T-helper 2 cell treated with Interferon-gamma antibody and Interleukin-4, amounts not matched to agents 100 ng/mL and 5 ng/mL, for 36 hours (primary cell): ENCODE results near the gene PCP2. TPM values are rescaled to one million over a fixed set of nuclear protein-coding genes. Genes with fewer than 3 reads are reported as not detected.

Experiments
- intact Hi-C: fragments of 100-400 bp; cut with micrococcal nuclease; formaldehyde crosslinking; loops from one replicate; pipeline ENCODE4 v1.15.1; 2023
- total RNA-seq: library from RNA; stranded (reverse); gene quantifications from 2 replicates; pipeline ENCODE4 v1.2.3, GENCODE V29; 2022

The PCP2 gene
- total RNA-seq, 1 donor from 2014 or later, result 2.0 TPM

- intact Hi-C loops, result no loop called here
Measured at GRCh38 chr19:7619671-7620441, 13.7 kb downstream of the PCP2 start.

DNA sequence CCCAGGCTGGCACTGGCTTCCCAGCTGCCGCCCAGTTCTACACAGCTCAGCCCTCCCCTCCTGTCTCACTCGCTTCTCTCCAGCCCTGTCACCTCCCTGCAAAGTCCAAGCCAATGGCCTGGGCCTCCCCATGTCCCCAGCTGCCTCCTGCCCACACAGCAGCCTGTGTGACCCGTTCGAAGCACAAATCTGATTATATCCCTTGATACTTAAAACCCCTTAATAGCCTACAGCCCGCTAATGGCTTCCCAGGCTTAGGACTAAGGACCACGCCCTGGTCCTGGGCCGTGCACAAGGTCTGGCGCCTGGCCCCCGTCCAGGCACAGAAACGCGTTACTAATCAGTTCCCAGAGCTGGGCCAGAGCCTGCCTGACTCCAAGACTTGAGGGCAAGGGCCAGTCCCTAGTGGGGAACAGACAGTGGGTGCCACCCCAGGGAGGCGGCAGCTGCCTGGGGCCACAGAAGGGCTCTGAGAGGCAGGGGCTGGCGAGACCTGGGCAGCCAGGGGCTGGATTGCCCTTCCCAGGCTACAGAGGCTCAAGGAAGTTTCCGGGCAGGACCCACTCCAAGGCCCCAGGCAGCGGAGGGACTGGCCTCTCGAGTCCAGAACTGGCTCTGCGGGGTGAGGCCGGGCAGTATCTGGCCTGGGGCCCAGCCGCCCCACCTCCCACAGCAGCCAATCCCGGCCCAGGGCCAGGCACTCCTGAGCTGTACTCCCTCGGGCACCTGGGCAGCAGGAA lies 14.6 kb downstream of the PCP2 start:
- intact Hi-C loops, result no loop called here

DNA sequence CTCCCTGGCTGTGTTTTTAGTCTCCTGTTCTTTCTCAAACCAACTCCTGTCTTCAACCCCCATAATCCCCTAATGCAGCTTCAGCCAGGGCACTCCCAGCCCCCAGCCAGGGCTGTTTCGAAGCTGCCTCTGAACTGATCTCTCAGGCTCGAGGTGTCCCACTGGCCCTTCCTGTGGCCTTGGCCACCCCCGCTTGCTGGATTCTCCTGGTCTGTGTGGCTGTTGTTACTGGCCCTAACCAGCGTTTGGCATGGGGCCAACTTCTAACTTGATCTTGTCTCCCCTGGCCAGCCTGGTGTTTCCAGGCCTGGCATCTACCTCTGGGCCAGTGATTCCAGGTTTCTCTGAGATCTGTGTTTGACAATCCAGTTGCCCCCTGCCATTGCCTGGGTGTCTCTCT lies 15.2 kb downstream of the PCP2 start:
- intact Hi-C loops, result no loop called here

GRCh38 chr19:7617735-7618134 lies 15.8 kb downstream of the PCP2 start:
- intact Hi-C loops, result no loop called here

- intact Hi-C loops, result no loop called here
Measured at GRCh38 chr19:7617172-7617571, 16.3 kb downstream of the PCP2 start.

DNA sequence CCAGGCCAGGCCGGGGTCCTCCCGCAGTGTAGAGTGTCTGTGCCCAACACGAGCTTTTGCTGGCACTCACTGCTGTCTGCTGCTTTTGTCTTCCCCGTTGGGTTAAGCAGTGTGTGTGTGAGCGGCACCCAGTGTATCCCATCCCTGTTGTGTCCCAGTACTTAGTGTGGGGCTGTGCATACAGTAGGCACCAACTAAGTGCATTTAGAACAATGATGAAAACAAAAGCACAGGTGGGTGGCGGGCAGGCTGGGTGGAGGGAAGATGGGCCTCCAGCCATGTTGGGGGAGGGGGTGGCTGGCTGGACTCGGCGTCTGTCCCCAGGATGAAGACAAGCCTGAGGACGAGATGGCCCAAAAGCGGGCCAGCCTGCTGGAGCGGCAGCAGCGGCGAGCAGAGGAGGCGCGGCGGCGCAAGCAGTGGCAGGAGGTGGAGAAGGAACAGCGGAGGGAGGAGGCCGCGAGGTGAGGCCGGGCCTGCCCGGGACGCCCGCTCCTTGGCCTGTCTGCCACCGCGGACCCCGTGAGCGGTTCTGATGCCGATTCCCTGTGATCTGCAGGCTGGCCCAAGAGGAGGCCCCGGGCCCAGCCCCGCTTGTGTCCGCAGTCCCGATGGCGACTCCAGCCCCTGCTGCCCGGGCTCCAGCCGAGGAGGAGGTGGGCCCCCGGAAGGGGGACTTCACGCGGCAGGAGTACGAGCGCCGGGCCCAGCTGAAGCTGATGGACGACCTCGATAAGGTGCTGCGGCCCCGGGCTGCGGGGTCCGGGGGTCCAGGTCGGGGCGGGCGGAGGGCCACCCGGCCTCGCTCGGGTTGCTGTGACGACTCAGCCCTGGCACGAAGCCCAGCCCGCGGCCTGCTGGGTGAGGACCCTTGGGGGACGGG lies 18.4 kb downstream of the PCP2 start:
- intact Hi-C loops, result no loop called here

GRCh38 chr19:7612282-7613274 lies 20.9 kb downstream of the PCP2 start:
- intact Hi-C loops, result no loop called here

- intact Hi-C loops, result no loop called here
Measured at GRCh38 chr19:7611541-7612279, 21.8 kb downstream of the PCP2 start.

DNA sequence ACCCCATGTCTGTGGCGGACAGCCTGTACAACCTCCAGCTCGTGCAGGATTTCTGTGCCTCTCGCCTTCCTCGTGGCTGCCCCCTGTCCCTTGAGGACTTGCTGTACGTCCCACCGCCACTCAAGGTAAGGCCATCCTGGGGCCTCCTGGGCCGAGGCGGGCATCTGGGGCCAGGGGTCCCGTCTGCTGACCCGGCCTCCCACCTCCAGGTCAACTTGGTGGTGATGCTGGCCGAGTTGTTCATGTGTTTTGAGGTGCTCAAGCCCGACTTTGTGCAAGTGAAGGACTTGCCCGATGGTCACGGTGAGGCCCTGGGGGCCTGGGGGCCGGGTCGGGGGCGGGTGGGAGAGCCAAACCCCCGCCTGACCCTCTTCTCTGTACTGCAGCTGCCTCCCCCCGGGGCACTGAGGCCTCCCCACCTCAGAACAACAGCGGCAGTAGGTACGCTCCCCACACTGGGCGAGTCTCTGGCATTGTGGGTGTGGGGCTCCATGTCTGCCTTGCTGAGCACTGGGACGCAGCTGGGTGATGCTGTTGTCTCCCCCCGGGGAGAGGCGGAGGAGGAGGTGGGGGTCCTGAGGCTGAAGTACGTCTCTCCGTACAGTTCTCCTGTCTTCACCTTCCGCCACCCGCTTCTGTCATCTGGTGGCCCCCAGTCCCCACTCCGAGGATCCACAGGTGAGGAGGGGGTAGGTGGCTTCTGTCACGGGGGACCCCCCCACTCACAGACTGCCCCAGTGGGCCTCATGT lies 22.9 kb downstream of the PCP2 start:
- intact Hi-C loops, result no loop called here

DNA sequence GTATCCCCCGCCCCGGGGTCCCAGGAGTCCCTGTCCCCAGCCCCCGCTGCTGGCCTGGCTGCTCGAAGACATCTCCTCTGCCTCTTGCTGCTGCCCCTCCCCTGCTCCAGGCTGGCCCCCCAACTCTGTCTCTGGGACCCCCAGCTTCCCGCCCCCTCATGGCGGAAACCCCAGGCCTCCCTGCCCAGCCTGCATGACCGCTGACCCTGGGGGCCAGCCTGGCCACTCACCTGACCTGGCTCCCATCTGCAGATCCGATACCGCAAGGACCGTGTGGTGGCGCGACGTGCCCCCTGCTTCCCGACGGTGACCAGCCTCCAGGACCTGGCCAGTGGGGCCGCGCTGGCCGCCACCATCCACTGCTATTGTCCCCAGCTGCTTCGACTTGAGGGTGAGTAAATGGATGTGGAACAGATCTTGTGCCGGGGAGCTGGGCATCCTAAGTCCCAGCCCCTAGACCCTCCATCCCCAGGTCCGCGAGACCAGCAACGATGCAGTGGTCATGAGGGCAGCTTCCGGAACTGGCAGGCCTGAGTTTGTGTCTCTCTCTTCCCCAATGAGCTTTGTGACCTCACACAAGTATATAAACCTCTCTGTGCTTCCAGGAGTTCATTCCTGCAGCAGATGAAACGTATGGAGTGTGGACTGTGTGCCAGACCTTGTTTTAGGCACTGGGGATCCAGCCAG lies 25.5 kb downstream of the PCP2 start:
- intact Hi-C loops, result no loop called here

GRCh38 chr19:7607212-7607873 lies 26.2 kb downstream of the PCP2 start:
- intact Hi-C loops, result no loop called here

DNA sequence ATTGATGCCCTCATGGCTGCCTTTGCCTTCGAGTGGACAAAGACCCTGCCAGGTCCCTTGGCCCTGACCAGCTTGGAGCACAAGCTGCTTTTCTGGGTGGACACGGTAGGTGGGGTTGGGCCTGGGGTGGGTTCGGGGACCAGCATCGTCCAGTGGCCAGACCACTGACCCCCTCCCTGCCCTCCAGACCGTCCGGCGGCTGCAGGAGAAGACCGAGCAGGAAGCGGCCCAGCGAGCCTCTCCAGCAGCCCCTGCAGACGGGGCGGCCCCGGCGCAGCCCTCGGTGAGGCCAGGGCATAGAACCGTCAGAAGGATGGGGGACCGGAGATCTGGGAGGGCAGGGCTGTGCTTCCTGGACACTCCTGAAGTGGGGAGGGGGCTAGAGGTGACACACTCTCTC lies 27.2 kb downstream of the PCP2 start:
- intact Hi-C loops, result no loop called here

DNA sequence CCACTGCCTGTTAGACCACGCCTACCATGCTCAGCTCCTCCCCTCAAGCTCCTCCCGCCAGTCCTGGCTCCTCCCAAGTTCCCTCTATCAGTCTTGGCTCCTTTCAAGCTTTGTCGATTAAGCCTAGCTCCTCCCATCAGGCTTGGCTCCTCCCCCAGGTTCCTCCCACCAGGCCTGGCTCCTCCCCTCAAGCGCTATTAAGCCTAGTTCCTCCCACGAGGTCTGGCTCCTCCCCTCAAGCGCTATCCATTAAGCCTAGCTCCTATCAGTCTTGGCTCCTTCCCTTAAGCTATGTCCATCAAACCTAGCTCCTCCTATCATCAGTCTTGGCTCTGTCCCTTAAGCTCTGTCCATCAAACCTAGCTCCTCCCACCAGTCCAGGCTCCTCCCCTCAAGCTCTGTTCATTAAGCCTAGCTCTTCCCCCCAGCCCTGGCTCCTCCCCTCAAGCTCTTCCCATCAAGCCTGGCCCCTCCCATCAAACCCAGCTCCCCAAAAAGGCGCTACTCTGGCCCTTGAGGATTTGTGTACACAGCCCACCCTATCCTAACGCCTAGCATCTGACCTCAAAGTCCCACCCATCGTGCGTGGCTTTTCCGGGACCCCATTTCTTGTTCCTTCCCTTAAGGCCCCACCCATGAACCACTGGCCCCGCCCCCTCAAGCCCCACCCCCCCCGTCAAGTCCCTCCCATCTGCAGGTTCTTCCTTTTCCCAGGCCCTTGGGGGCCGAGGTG lies 27.9 kb downstream of the PCP2 start:
- intact Hi-C loops, result no loop called here

DNA sequence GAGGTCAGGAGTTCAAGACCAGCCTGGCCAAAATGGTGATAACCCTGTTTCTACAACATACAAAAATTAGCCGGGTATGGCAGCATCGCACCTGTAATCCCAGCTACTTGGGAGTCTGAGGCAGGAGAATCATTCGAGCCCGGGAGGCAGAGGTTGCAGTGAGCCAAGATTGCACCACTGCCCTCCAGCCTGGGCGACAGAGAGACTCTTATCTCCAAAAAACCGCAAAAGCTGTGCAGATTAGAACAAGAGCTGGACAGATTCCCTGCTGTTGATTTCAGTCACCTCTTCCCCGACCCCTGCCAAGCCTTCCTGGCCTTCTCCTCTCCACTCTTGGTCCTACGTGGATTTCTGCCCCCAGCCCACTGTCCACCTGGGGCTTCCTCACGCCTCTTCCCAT lies 29.6 kb downstream of the PCP2 start:
- intact Hi-C loops, result no loop called here

- intact Hi-C loops, result no loop called here
Measured at GRCh38 chr19:7602935-7603497, 30.5 kb downstream of the PCP2 start.

GRCh38 chr19:7602240-7602934 lies 31.1 kb downstream of the PCP2 start:
- intact Hi-C loops, result no loop called here
